Suprapubic skin (tissue), 3 donors: Measurements from ENCODE around the gene STUM.

Experiments used
- EP300 ChIP-seq: sonication (generic); formaldehyde crosslinking; IDR thresholded peaks from one replicate; pipeline ENCODE4 v1.6.1; 2017; ENCODE audit warnings: antibody characterized with exemption
- TF ChIP-seq, protein P1 (sequence below), 2 donors: fragments of 200-600 bp in 1 of 2; fragments of 450-650 bp in 1 of 2; sonication (generic) in 1 of 2; IDR thresholded peaks; one replicate each; pipeline ENCODE4 v1.5.1; 2016 to 2019; ENCODE audit warnings: antibody characterized with exemption in 2 of 2, mild to moderate bottlenecking in 1 of 2, moderate library complexity in 1 of 2

- TF ChIP-seq, protein P1, sequence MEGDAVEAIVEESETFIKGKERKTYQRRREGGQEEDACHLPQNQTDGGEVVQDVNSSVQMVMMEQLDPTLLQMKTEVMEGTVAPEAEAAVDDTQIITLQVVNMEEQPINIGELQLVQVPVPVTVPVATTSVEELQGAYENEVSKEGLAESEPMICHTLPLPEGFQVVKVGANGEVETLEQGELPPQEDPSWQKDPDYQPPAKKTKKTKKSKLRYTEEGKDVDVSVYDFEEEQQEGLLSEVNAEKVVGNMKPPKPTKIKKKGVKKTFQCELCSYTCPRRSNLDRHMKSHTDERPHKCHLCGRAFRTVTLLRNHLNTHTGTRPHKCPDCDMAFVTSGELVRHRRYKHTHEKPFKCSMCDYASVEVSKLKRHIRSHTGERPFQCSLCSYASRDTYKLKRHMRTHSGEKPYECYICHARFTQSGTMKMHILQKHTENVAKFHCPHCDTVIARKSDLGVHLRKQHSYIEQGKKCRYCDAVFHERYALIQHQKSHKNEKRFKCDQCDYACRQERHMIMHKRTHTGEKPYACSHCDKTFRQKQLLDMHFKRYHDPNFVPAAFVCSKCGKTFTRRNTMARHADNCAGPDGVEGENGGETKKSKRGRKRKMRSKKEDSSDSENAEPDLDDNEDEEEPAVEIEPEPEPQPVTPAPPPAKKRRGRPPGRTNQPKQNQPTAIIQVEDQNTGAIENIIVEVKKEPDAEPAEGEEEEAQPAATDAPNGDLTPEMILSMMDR (IDR thresholded peaks at IDR 0.05) = no peak
- no peak for TF ChIP-seq EP300
Observed at GRCh38 chr1:226526801-226527595, 21.6 kb upstream of the STUM start.
